PC-9 (cell line): ENCODE measurements around the gene MC5R. TPM values are rescaled to one million over a fixed set of nuclear protein-coding genes. Genes with fewer than 3 reads are reported as not detected.

ENCODE experiments used
- Bru-seq: library from RNA; stranded (reverse); fragments of 400-500 nt; gene quantifications from one replicate; lab custom pipeline; 2021; lab: Mats Ljungman, UMichigan
- BruChase-seq, 2 experiments: library from RNA; stranded (reverse); fragments of 400-500 nt; gene quantifications; one replicate each; lab custom pipeline; 2021; lab: Mats Ljungman, UMichigan
- BruUV-seq: library from RNA; stranded (reverse); fragments of 400-500 nt; replicated peaks from 2 replicates; lab custom pipeline; 2021; lab: Mats Ljungman, UMichigan
- CTCF ChIA-PET: fragments of 300-600 bp; sonication (Branson Sonifier 250); formaldehyde crosslinking; loops from one replicate; lab custom pipeline; 2022; ENCODE audit warnings: antibody characterized with exemption; lab: Charles Lee
- POLR2A ChIA-PET: fragments of 300-600 bp; sonication (Branson Sonifier 250); formaldehyde crosslinking; loops from one replicate; lab custom pipeline; 2022; ENCODE audit warnings: antibody characterized with exemption; ENCODE audit not compliant: unreplicated experiment; lab: Charles Lee
- DNase-seq, 2 experiments: peaks; one replicate each; pipeline versions ENCODE4 v3.0.0 to v3.0.0-alpha.2; 2015 to 2022; ENCODE audit warnings: mixed read lengths in 1 of 2
- H2AFZ ChIP-seq: fragments of 200-600 bp; sonication (generic); 2 replicates; pipeline ENCODE4 v1.8.1; 2017; ENCODE audit warnings: antibody characterized with exemption
- H3F3A ChIP-seq: fragments of 200-600 bp; sonication (generic); 2 replicates; pipeline ENCODE4 v1.8.1; 2017; ENCODE audit warnings: antibody characterized with exemption, mild to moderate bottlenecking, low read depth; ENCODE audit not compliant: insufficient read depth
- H3K27ac ChIP-seq: fragments of 200-600 bp; sonication (generic); 2 replicates; pipeline ENCODE4 v1.6.1; 2016; ENCODE audit warnings: mixed run types
- H3K27me3 ChIP-seq: fragments of 200-600 bp; sonication (generic); 2 replicates; pipeline ENCODE4 v1.6.1; 2016; ENCODE audit warnings: low read depth, mixed run types; ENCODE audit not compliant: insufficient read depth
- H3K36me3 ChIP-seq: fragments of 200-600 bp; sonication (generic); 2 replicates; pipeline ENCODE4 v1.6.1; 2016; ENCODE audit warnings: low read depth, mixed run types
- H3K4me1 ChIP-seq: fragments of 200-600 bp; sonication (generic); replicated peaks from 2 replicates; pipeline ENCODE4 v1.6.1; 2016; ENCODE audit warnings: mixed run types; ENCODE audit not compliant: insufficient read depth
- H3K4me2 ChIP-seq: fragments of 200-600 bp; sonication (generic); 2 replicates; pipeline ENCODE4 v1.6.1; 2017; ENCODE audit warnings: mixed run types
- H3K4me3 ChIP-seq: fragments of 200-600 bp; sonication (generic); 2 replicates; pipeline ENCODE4 v1.6.1; 2016; ENCODE audit warnings: mixed run types
- H3K79me2 ChIP-seq: fragments of 200-600 bp; sonication (generic); 2 replicates; pipeline ENCODE4 v1.6.1; 2017; ENCODE audit warnings: low read depth, mixed run types
- H3K9me2 ChIP-seq: fragments of 200-600 bp; sonication (generic); 2 replicates; pipeline ENCODE4 v1.8.1; 2017; ENCODE audit warnings: mild to moderate bottlenecking; ENCODE audit not compliant: insufficient read depth
- H3K9me3 ChIP-seq: fragments of 200-600 bp; sonication (generic); 2 replicates; pipeline ENCODE4 v1.8.1; 2016; ENCODE audit warnings: low read depth; ENCODE audit not compliant: insufficient read depth
- H4K20me1 ChIP-seq: fragments of 200-600 bp; sonication (generic); 2 replicates; pipeline ENCODE4 v1.8.1; 2017; ENCODE audit not compliant: insufficient read depth
- EZH2 ChIP-seq: fragments of 200-600 bp; sonication (generic); IDR thresholded peaks from 2 replicates; pipeline ENCODE4 v1.8.0; 2017; ENCODE audit warnings: antibody characterized with exemption, low read depth
- intact Hi-C: fragments of 100-400 bp; cut with micrococcal nuclease; formaldehyde crosslinking; loops from one replicate; pipeline ENCODE4 v1.10.0; 2022; ENCODE audit not compliant: unreplicated experiment
- long read RNA-seq: library from polyadenylated mRNA; stranded (forward); transcript quantifications from one replicate; pipeline ENCODE4 v2.0.0, GENCODE V29; 2022
- total RNA-seq: library from RNA; stranded (reverse); gene quantifications from 2 replicates; pipeline ENCODE4 v1.2.3, GENCODE V29; 2021
- TF ChIP-seq, protein P1 (sequence below): fragments of 200-600 bp; sonication (generic); conservative IDR thresholded peaks from 2 replicates; pipeline ENCODE4 v1.6.1; 2017; ENCODE audit warnings: mixed run types, antibody characterized with exemption, mild to moderate bottlenecking, moderate library complexity

Gene MC5R
- not detected in 2 replicates for total RNA-seq
- Bru-seq, nascent RNA: not detected
- BruChase-seq, experiment 1, labeled RNA remaining after a 2-hour chase: not detected
- BruChase-seq, experiment 2, labeled RNA remaining after a 6-hour chase: not detected
- long read RNA-seq: 0 reads

DNA sequence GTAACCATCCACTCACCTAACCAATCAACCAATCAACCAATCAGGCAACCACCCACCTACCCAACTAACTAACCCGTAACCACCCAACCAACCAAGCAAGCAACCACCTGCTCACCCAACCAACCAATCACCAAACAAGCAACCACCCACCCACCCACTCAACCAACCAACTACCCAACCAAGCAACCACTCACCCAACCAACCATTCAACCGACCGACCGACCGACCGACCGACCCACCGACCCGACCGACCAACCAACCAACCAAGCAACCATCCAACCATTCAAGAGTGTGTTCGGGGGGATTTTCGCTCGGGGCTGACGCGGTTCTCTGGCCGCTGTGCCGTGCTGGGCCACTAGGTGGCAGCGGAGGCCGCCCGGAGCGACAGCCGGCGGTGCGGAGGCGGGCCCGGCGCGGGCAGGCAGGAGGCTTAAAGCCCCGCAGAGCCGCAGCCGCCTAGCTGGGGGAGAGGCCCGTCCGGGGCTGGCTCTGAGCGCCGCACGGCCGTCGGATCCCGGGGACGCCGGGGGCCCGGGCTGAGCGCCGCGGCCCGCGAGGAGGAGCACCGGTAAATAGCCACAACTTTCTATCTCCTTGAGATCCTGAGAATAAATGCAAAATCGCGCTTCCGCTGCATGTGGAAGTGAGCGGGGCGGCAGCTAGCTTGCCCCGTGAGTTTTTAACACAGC is at the start of gene MC5R:
Gene MC5R (plus strand): TSS at position 443 of the 689 bp plus-strand sequence. CDS start 1,617 bp downstream, outside the sequence.
- peak in 1 of 2 experiments; percentile 53 for DNase-seq
- Histone ChIP-seq H3K9me3 (no peaks in the 10 kb centered on the region), H3K4me1 (no peaks in the 10 kb centered on the region), H3F3A (no peaks in the 10 kb centered on the region), H3K27ac (no peak within 1 kb of the TSS), H3K27me3 (peaks cover 49% of the 10 kb centered on the region), H3K9me2 (no peaks in the 10 kb centered on the region), H3K79me2 (no peaks in the 10 kb centered on the region), H3K36me3 (no peaks in the 10 kb centered on the region), H3K4me2 (peak within 1 kb of the TSS; percentile 68), H4K20me1 (no peaks in the 10 kb centered on the region), H2AFZ (no peak within 1 kb of the TSS), H3K4me3 (no peak within 1 kb of the TSS; the same call in 1 of the 2 replicates)
- ChIA-PET POLR2A (no interaction called here), CTCF (interaction anchor here (0.6 kb wide), 2 partner anchors 264 kb away, joined by 3 read pairs; no protein-coding TSS in a partner anchor)
- intact Hi-C loops: loop anchor here (1.0 kb wide), 1 partner anchor 262 kb away; no protein-coding TSS in a partner anchor
- TF ChIP-seq EZH2: no peak
- TF ChIP-seq, protein P1, sequence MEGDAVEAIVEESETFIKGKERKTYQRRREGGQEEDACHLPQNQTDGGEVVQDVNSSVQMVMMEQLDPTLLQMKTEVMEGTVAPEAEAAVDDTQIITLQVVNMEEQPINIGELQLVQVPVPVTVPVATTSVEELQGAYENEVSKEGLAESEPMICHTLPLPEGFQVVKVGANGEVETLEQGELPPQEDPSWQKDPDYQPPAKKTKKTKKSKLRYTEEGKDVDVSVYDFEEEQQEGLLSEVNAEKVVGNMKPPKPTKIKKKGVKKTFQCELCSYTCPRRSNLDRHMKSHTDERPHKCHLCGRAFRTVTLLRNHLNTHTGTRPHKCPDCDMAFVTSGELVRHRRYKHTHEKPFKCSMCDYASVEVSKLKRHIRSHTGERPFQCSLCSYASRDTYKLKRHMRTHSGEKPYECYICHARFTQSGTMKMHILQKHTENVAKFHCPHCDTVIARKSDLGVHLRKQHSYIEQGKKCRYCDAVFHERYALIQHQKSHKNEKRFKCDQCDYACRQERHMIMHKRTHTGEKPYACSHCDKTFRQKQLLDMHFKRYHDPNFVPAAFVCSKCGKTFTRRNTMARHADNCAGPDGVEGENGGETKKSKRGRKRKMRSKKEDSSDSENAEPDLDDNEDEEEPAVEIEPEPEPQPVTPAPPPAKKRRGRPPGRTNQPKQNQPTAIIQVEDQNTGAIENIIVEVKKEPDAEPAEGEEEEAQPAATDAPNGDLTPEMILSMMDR: peak; percentile 86
- BruUV-seq: no TSS peak

- CTCF ChIA-PET: no interaction called here
These were observed 48.9 kb upstream of the MC5R start for GRCh38 chr18:13775058-13775457.

GRCh38 chr18:13791181-13791580 is 32.8 kb upstream of the MC5R start:
- no peaks in the 10 kb centered on the region for H3K9me2 ChIP-seq
- H3K27ac ChIP-seq: no peak overlapping the region
- TF ChIP-seq EZH2: no peak
- TF ChIP-seq, protein P1: no peak
- H3K9me3 ChIP-seq: no peaks in the 10 kb centered on the region
- H3K4me2 ChIP-seq: no peak overlapping the region
- no peak overlapping the region for H3K4me3 ChIP-seq
- no TSS peak for BruUV-seq
- intact Hi-C loops: no loop called here
- ChIA-PET CTCF (interaction anchor here (0.6 kb wide), 1 partner anchor 24 kb away, joined by 11 read pairs; no protein-coding TSS in a partner anchor), POLR2A (no interaction called here)
- no peaks in the 10 kb centered on the region for H3F3A ChIP-seq
- peak in 1 of 2 experiments; percentile 35 for DNase-seq
- H2AFZ ChIP-seq: no peak overlapping the region
- no peaks in the 10 kb centered on the region for H3K4me1 ChIP-seq
- H3K27me3 ChIP-seq: no peaks in the 10 kb centered on the region
- H3K79me2 ChIP-seq: no peaks in the 10 kb centered on the region
- H3K36me3 ChIP-seq: no peaks in the 10 kb centered on the region
- H4K20me1 ChIP-seq: no peaks in the 10 kb centered on the region

More at GRCh38 chr18:13775058-13775457, 48.9 kb upstream of the MC5R start:
- no TSS peak for BruUV-seq
- Histone ChIP-seq H3K9me3 (0 out of 2 replicates have a peak, but pooled peaks cover 4% of the 10 kb centered on the region), H3K27me3 (no peaks in the 10 kb centered on the region; the same call in 1 of the 2 replicates), H3K4me1 (no peaks in the 10 kb centered on the region), H3K27ac (no peak overlapping the region), H3K79me2 (no peaks in the 10 kb centered on the region), H3F3A (no peaks in the 10 kb centered on the region), H2AFZ (no peak overlapping the region), H3K9me2 (no peaks in the 10 kb centered on the region), H3K4me2 (no peak overlapping the region), H3K4me3 (no peak overlapping the region), H3K36me3 (no peaks in the 10 kb centered on the region), H4K20me1 (no peaks in the 10 kb centered on the region)
- DNase-seq: no peak
- intact Hi-C loops: no loop called here
- POLR2A ChIA-PET: no interaction called here
- no peak for TF ChIP-seq EZH2
- TF ChIP-seq, protein P1: no peak
